Liver (tissue), 9 donors: Measurements from ENCODE around the gene AFAP1. TPM values are rescaled to one million over a fixed set of nuclear protein-coding genes. Genes with fewer than 3 reads are reported as not detected.

Experiments
- DNase-seq: peaks from one replicate; pipeline ENCODE4 v3.0.0-alpha.2; 2017; ENCODE audit warnings: low spot score
- H3K27ac ChIP-seq, 2 donors: one replicate each; pipeline ENCODE4 v1.7.0; 2013; ENCODE audit warnings: inconsistent platforms in 2 of 2, low read length in 2 of 2, control low read depth in 1 of 2, low read depth in 1 of 2, mild to moderate bottlenecking in 1 of 2
- H3K27me3 ChIP-seq, 4 donors: one replicate each; pipeline versions ENCODE4 v1.6.1 to v1.7.0; 2013; ENCODE audit warnings: low read length in 3 of 4, inconsistent platforms in 1 of 4, mild to moderate bottlenecking in 1 of 4, moderate library complexity in 1 of 4; ENCODE audit not compliant: control insufficient read depth in 4 of 4, insufficient read depth in 4 of 4
- H3K36me3 ChIP-seq, 4 donors: one replicate each; pipeline versions ENCODE4 v1.6.1 to v1.7.0; 2013; ENCODE audit warnings: low read length in 3 of 4, mild to moderate bottlenecking in 3 of 4, low read depth in 1 of 4, moderate library complexity in 1 of 4; ENCODE audit not compliant: control insufficient read depth in 4 of 4, insufficient read depth in 3 of 4
- H3K4me1 ChIP-seq, 4 donors: one replicate each; pipeline versions ENCODE4 v1.6.1 to v1.7.0; 2013; ENCODE audit warnings: low read length in 3 of 4, mild to moderate bottlenecking in 3 of 4, moderate library complexity in 1 of 4; ENCODE audit not compliant: control insufficient read depth in 4 of 4, insufficient read depth in 4 of 4
- H3K4me3 ChIP-seq, 3 donors: one replicate each; pipeline versions ENCODE4 v1.6.1 to v1.7.0; 2013; ENCODE audit warnings: low read length in 3 of 3, control low read depth in 1 of 3, low read depth in 1 of 3, mild to moderate bottlenecking in 1 of 3
- H3K9ac ChIP-seq, 2 donors: one replicate each; pipeline ENCODE4 v1.7.0; 2013; ENCODE audit warnings: low read length in 2 of 2, mild to moderate bottlenecking in 2 of 2, moderate library complexity in 2 of 2, control low read depth in 1 of 2, low read depth in 1 of 2
- H3K9me3 ChIP-seq, 4 donors: one replicate each; pipeline versions ENCODE4 v1.6.1 to v1.7.0; 2013; ENCODE audit warnings: low read length in 3 of 4; ENCODE audit not compliant: control insufficient read depth in 4 of 4
- EGR1 ChIP-seq, 2 donors: IDR thresholded peaks; 2 replicates each; pipeline ENCODE4 v1.6.1; 2016 to 2018; ENCODE audit warnings: antibody characterized with exemption in 2 of 2, low read depth in 2 of 2
- FOXA1 ChIP-seq: IDR thresholded peaks from 2 replicates; pipeline ENCODE4 v1.6.1; 2016; ENCODE audit warnings: antibody characterized with exemption
- FOXA2 ChIP-seq: IDR thresholded peaks from 2 replicates; pipeline ENCODE4 v1.6.1; 2016; ENCODE audit warnings: antibody characterized with exemption
- GABPA ChIP-seq, 2 donors: IDR thresholded peaks in 1 of 2; conservative IDR thresholded peaks in 1 of 2; 2 replicates each; pipeline ENCODE4 v1.6.1; 2016; ENCODE audit warnings: antibody characterized with exemption in 2 of 2, mild to moderate bottlenecking in 1 of 2, moderate library complexity in 1 of 2
- HNF4A ChIP-seq, 2 donors: conservative IDR thresholded peaks; 2 replicates each; pipeline ENCODE4 v1.6.1; 2016; ENCODE audit warnings: antibody characterized with exemption in 2 of 2, mild to moderate bottlenecking in 2 of 2
- HNF4G ChIP-seq: IDR thresholded peaks from 2 replicates; pipeline ENCODE4 v1.6.1; 2016; ENCODE audit warnings: antibody characterized with exemption
- JUND ChIP-seq, 2 donors: IDR thresholded peaks; 2 replicates each; pipeline ENCODE4 v1.6.1; 2016; ENCODE audit warnings: antibody characterized with exemption in 2 of 2
- MAX ChIP-seq: IDR thresholded peaks from 2 replicates; pipeline ENCODE4 v1.6.1; 2016; ENCODE audit warnings: antibody characterized with exemption
- NR2F2 ChIP-seq: IDR thresholded peaks from 2 replicates; pipeline ENCODE4 v1.6.1; 2016; ENCODE audit warnings: antibody characterized with exemption
- RXRA ChIP-seq, 2 donors: IDR thresholded peaks; 2 replicates each; pipeline ENCODE4 v1.6.1; 2017 to 2018; ENCODE audit warnings: antibody characterized with exemption in 2 of 2, mild to moderate bottlenecking in 1 of 2
- SP1 ChIP-seq: IDR thresholded peaks from 2 replicates; pipeline ENCODE4 v1.6.1; 2018; ENCODE audit warnings: antibody characterized with exemption, mild to moderate bottlenecking
- TAF1 ChIP-seq: conservative IDR thresholded peaks from 2 replicates; pipeline ENCODE4 v1.6.1; 2016; ENCODE audit warnings: antibody characterized with exemption, mild to moderate bottlenecking
- ZBTB33 ChIP-seq: IDR thresholded peaks from 2 replicates; pipeline ENCODE4 v1.6.1; 2016; ENCODE audit warnings: antibody characterized with exemption
- WGBS: extraction: QIAGEN DNeasy Blood & Tissue Kit; methylation state at CpG from one replicate; pipeline ENCODE4 v1.1.7; 2013; 5-methylcytosine and 5-hydroxymethylcytosine counted together
- polyA plus RNA-seq, 2 donors: library from polyadenylated mRNA; stranded (reverse) in 1 of 2; unstranded in 1 of 2; fragments of 200-250 nt in 1 of 2; fragments of >200 nt in 1 of 2; fragmentation: Nextera tagmentation in 1 of 2; extraction: Ambion mirVana in 1 of 2; gene quantifications; one replicate each; pipeline versions ENCODE4 v1.2.1 to v1.2.3, GENCODE V29; 2013 to 2015
- total RNA-seq, 2 donors: library from RNA; depleted of rRNA; stranded (reverse); fragments of >200 nt; gene quantifications; one replicate each; pipeline ENCODE4 v1.2.3, GENCODE V29; 2014
- TF ChIP-seq, protein P1 (sequence below): fragments of 150-350 bp; IDR thresholded peaks from 2 replicates; pipeline ENCODE4 v1.5.1; 2017; ENCODE audit warnings: improper control_type of control experiment, low read depth, low read length; ENCODE audit not compliant: missing input control
- TF ChIP-seq, protein P2 (sequence below): IDR thresholded peaks from 2 replicates; pipeline ENCODE4 v1.6.1; 2016; ENCODE audit warnings: antibody characterized with exemption
- TF ChIP-seq, protein P3 (sequence below): IDR thresholded peaks from 2 replicates; pipeline ENCODE4 v1.6.1; 2016; ENCODE audit warnings: antibody characterized with exemption, mild to moderate bottlenecking
- donor health status: healthy.
- donor health status: healthy.
- donor health status: healthy.
- donor health status: healthy.
- donor health status: healthy.

Gene AFAP1
- total and polyA plus RNA-seq, 4 donors = 0.40 to 3.2 (median 1.6) TPM

GRCh38 chr4:7741946-7742806, 197.5 kb downstream of the AFAP1 start:
- Histone ChIP-seq H3K27me3 (no peaks in the 10 kb centered on the region), H3K9me3 (peaks cover 0 to 4% (median 1%) of the 10 kb centered on the region in 4 donors), H3K27ac (no peak overlapping the region), H3K4me3 (no peak overlapping the region), H3K36me3 (no peaks in the 10 kb centered on the region), H3K9ac (no peak overlapping the region), H3K4me1 (no peaks in the 10 kb centered on the region)
- no peak for DNase-seq
- WGBS = 94% methylated on average over 18 of the region's 18 CpGs
- no peak for TF ChIP-seq NR2F2
- TF ChIP-seq SP1 = no peak
- no peak for TF ChIP-seq TAF1
- no peak for TF ChIP-seq JUND (IDR thresholded peaks at IDR 0.05)
- TF ChIP-seq MAX = no peak
- TF ChIP-seq, protein P1, sequence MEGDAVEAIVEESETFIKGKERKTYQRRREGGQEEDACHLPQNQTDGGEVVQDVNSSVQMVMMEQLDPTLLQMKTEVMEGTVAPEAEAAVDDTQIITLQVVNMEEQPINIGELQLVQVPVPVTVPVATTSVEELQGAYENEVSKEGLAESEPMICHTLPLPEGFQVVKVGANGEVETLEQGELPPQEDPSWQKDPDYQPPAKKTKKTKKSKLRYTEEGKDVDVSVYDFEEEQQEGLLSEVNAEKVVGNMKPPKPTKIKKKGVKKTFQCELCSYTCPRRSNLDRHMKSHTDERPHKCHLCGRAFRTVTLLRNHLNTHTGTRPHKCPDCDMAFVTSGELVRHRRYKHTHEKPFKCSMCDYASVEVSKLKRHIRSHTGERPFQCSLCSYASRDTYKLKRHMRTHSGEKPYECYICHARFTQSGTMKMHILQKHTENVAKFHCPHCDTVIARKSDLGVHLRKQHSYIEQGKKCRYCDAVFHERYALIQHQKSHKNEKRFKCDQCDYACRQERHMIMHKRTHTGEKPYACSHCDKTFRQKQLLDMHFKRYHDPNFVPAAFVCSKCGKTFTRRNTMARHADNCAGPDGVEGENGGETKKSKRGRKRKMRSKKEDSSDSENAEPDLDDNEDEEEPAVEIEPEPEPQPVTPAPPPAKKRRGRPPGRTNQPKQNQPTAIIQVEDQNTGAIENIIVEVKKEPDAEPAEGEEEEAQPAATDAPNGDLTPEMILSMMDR = no peak
- no peak for TF ChIP-seq GABPA (IDR thresholded peaks at IDR 0.05 in 1 of 2, conservative IDR thresholded peaks at IDR 0.05 in 1 of 2)
- TF ChIP-seq HNF4G = no peak

GRCh38 chr4:7740866-7741525, 198.7 kb downstream of the AFAP1 start:
- 96% methylated on average over 19 of the region's 19 CpGs for WGBS
- Histone ChIP-seq H3K27me3 (no peaks in the 10 kb centered on the region), H3K9me3 (peaks cover 0 to 4% (median 1%) of the 10 kb centered on the region in 4 donors), H3K27ac (no peak overlapping the region), H3K36me3 (no peaks in the 10 kb centered on the region), H3K4me1 (no peaks in the 10 kb centered on the region), H3K4me3 (no peak overlapping the region), H3K9ac (no peak overlapping the region)
- no peak for DNase-seq
- TF ChIP-seq SP1 (no peak), FOXA1 (no peak), MAX (no peak), HNF4G (no peak), FOXA2 (no peak), RXRA (IDR thresholded peaks at IDR 0.05) (no peak), EGR1 (IDR thresholded peaks at IDR 0.05; ENCODE audit: low read depth in 2 of 2) (no peak), HNF4A (conservative IDR thresholded peaks at IDR 0.05) (no peak), TAF1 (no peak), GABPA (IDR thresholded peaks at IDR 0.05 in 1 of 2, conservative IDR thresholded peaks at IDR 0.05 in 1 of 2) (no peak), ZBTB33 (no peak), JUND (IDR thresholded peaks at IDR 0.05) (no peak)
- TF ChIP-seq, protein P1 = no peak
- TF ChIP-seq, protein P2, sequence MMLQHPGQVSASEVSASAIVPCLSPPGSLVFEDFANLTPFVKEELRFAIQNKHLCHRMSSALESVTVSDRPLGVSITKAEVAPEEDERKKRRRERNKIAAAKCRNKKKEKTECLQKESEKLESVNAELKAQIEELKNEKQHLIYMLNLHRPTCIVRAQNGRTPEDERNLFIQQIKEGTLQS = no peak
- TF ChIP-seq, protein P3, sequence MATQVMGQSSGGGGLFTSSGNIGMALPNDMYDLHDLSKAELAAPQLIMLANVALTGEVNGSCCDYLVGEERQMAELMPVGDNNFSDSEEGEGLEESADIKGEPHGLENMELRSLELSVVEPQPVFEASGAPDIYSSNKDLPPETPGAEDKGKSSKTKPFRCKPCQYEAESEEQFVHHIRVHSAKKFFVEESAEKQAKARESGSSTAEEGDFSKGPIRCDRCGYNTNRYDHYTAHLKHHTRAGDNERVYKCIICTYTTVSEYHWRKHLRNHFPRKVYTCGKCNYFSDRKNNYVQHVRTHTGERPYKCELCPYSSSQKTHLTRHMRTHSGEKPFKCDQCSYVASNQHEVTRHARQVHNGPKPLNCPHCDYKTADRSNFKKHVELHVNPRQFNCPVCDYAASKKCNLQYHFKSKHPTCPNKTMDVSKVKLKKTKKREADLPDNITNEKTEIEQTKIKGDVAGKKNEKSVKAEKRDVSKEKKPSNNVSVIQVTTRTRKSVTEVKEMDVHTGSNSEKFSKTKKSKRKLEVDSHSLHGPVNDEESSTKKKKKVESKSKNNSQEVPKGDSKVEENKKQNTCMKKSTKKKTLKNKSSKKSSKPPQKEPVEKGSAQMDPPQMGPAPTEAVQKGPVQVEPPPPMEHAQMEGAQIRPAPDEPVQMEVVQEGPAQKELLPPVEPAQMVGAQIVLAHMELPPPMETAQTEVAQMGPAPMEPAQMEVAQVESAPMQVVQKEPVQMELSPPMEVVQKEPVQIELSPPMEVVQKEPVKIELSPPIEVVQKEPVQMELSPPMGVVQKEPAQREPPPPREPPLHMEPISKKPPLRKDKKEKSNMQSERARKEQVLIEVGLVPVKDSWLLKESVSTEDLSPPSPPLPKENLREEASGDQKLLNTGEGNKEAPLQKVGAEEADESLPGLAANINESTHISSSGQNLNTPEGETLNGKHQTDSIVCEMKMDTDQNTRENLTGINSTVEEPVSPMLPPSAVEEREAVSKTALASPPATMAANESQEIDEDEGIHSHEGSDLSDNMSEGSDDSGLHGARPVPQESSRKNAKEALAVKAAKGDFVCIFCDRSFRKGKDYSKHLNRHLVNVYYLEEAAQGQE = no peak
